CD14-positive monocyte (primary cell): ENCODE results near the gene PRKAG3. TPM values are rescaled to one million over a fixed set of nuclear protein-coding genes. Genes with fewer than 3 reads are reported as not detected.
A peak's percentile ranks its signal among the peaks of the same experiment; 100 is the strongest.

Source experiments
- DNase-seq, 3 donors: peaks; one replicate each; pipeline ENCODE4 v3.0.0-alpha.2; 2011 to 2022
- H2AFZ ChIP-seq: 2 replicates; pipeline ENCODE4 v1.6.0; 2012; ENCODE audit warnings: mild to moderate bottlenecking, low read depth, low read length, inconsistent platforms; ENCODE audit not compliant: insufficient read depth, poor library complexity, severe bottlenecking
- H3K27ac ChIP-seq, 2 donors: 1 replicate in 1 of 2; 2 replicates in 1 of 2; pipeline ENCODE4 v1.5.1; 2012 to 2013; ENCODE audit warnings: low read length in 2 of 2, control low read depth in 1 of 2, inconsistent platforms in 1 of 2, low read depth in 1 of 2, mild to moderate bottlenecking in 1 of 2
- H3K27me3 ChIP-seq, 2 donors: one replicate each; pipeline versions ENCODE4 v1.6.0 to v1.6.1; 2011 to 2013; ENCODE audit warnings: low read length in 2 of 2; ENCODE audit not compliant: control insufficient read depth in 2 of 2, insufficient read depth in 2 of 2
- H3K36me3 ChIP-seq, 2 donors: replicated peaks in 1 of 2; 1 replicate in 1 of 2; 2 replicates in 1 of 2; pipeline versions ENCODE4 v1.5.1 to v1.6.1; 2012 to 2013; ENCODE audit warnings: low read length in 2 of 2, control low read depth in 1 of 2, inconsistent platforms in 1 of 2, mild to moderate bottlenecking in 1 of 2; ENCODE audit not compliant: insufficient read depth in 2 of 2, control insufficient read depth in 1 of 2
- H3K4me1 ChIP-seq, 2 donors: 1 replicate in 1 of 2; 2 replicates in 1 of 2; pipeline versions ENCODE4 v1.5.1 to v1.6.1; 2012 to 2013; ENCODE audit warnings: low read length in 2 of 2, control low read depth in 1 of 2, inconsistent platforms in 1 of 2, mild to moderate bottlenecking in 1 of 2, moderate library complexity in 1 of 2; ENCODE audit not compliant: insufficient read depth in 2 of 2, control insufficient read depth in 1 of 2
- H3K4me2 ChIP-seq: replicated peaks from 2 replicates; pipeline ENCODE3; 2012; ENCODE audit warnings: low read length, moderate library complexity, mild to moderate bottlenecking; ENCODE audit not compliant: poor library complexity, severe bottlenecking; ENCODE audit errors: extremely low read depth
- H3K4me3 ChIP-seq, 3 experiments: fragments of 200-600 bp in 1 of 3; sonication (generic) in 1 of 3; replicated peaks in 1 of 3; 1 replicate in 2 of 3; 2 replicates in 1 of 3; pipeline ENCODE4 v1.5.1; 2011 to 2013; ENCODE audit warnings: low read length in 3 of 3, mild to moderate bottlenecking in 3 of 3, control low read depth in 2 of 3, low read depth in 2 of 3, inconsistent platforms in 1 of 3, moderate library complexity in 1 of 3
- H3K79me2 ChIP-seq: 2 replicates; pipeline ENCODE4 v1.6.0; 2012; ENCODE audit warnings: mild to moderate bottlenecking, control low read depth, inconsistent platforms, low read length, moderate library complexity; ENCODE audit not compliant: insufficient read depth
- H3K9ac ChIP-seq: 2 replicates; pipeline ENCODE4 v1.6.0; 2017; ENCODE audit warnings: low read length, mild to moderate bottlenecking; ENCODE audit not compliant: insufficient read depth, poor library complexity, severe bottlenecking
- H3K9me3 ChIP-seq, 2 donors: replicated peaks in 1 of 2; 1 replicate in 1 of 2; 2 replicates in 1 of 2; pipeline versions ENCODE4 v1.5.1 to v1.6.1; 2012 to 2013; ENCODE audit warnings: low read length in 2 of 2, control low read depth in 1 of 2; ENCODE audit not compliant: control insufficient read depth in 1 of 2, insufficient read depth in 1 of 2
- H4K20me1 ChIP-seq: 2 replicates; pipeline ENCODE4 v1.6.0; 2012; ENCODE audit warnings: mild to moderate bottlenecking, low read length, control low read depth, moderate library complexity; ENCODE audit not compliant: insufficient read depth
- H3K27ac Mint-ChIP-seq, 7 donors: one replicate each; pipeline ENCODE4 v1.8.0; 2020; ENCODE audit warnings: mild to moderate bottlenecking in 7 of 7, mixed read lengths in 7 of 7, moderate library complexity in 6 of 7, inconsistent platforms in 2 of 7
- H3K27me3 Mint-ChIP-seq, 3 donors: one replicate each; pipeline ENCODE4 v1.8.0; 2021 to 2022; ENCODE audit warnings: low read depth in 3 of 3, mild to moderate bottlenecking in 3 of 3, mixed read lengths in 3 of 3, moderate library complexity in 3 of 3, inconsistent platforms in 1 of 3
- H3K36me3 Mint-ChIP-seq, 2 donors: one replicate each; pipeline ENCODE4 v1.8.0; 2020; ENCODE audit warnings: mixed read lengths in 2 of 2, inconsistent platforms in 1 of 2, mild to moderate bottlenecking in 1 of 2
- H3K4me1 Mint-ChIP-seq: one replicate; pipeline ENCODE4 v1.8.0; 2020; ENCODE audit warnings: mild to moderate bottlenecking, mixed read lengths
- H3K4me3 Mint-ChIP-seq, 2 donors: one replicate each; pipeline ENCODE4 v1.8.0; 2020; ENCODE audit warnings: mild to moderate bottlenecking in 2 of 2, mixed read lengths in 2 of 2, moderate library complexity in 1 of 2
- H3K9me3 Mint-ChIP-seq, 7 donors: one replicate each; pipeline ENCODE4 v1.8.0; 2020 to 2022; ENCODE audit warnings: mixed read lengths in 7 of 7, mild to moderate bottlenecking in 6 of 7, moderate library complexity in 6 of 7, inconsistent platforms in 2 of 7
- CTCF ChIP-seq: fragments of 200-600 bp; IDR thresholded peaks from one replicate; pipeline ENCODE4 v1.8.0; 2022; ENCODE audit warnings: antibody characterized with exemption, mild to moderate bottlenecking
- WGBS: methylation state at CpG from one replicate; pipeline ENCODE4 v1.1.5; 2013; ENCODE audit warnings: missing lambda C conversion rate; ENCODE audit not compliant: insufficient coverage; 5-methylcytosine and 5-hydroxymethylcytosine counted together
- intact Hi-C, 2 donors: fragments of 100-400 bp; cut with micrococcal nuclease; formaldehyde crosslinking; loops; one replicate each; pipeline versions ENCODE4 v1.15.0 to v1.15.1; 2023
- polyA plus RNA-seq, 3 donors: library from polyadenylated mRNA; depleted of rRNA in 1 of 3; unstranded in 2 of 3; stranded (reverse) in 1 of 3; fragments of 300-500 nt in 2 of 3; fragments of >200 nt in 1 of 3; fragmentation: Illumina TruSeq in 2 of 3; gene quantifications; 1 replicate in 2 of 3; 2 replicates in 1 of 3; pipeline ENCODE4 v1.2.3, GENCODE V29; 2012 to 2021

The PRKAG3 gene
- polyA plus RNA-seq, 3 donors: not detected

GRCh38 chr2:218856896-218857243 lies 25.3 kb upstream of the PRKAG3 start:
- DNase-seq: no peak
- Histone ChIP-seq H3K27ac (no peak overlapping the region), H3K4me3 (no peak overlapping the region), H4K20me1 (no peaks in the 10 kb centered on the region), H3K9me3 (peaks cover 0 to 31% of the 10 kb centered on the region in 2 donors), H3K4me2 (no peak overlapping the region), H3K36me3 (no peaks in the 10 kb centered on the region), H3K4me1 (peaks cover 19 to 35% of the 10 kb centered on the region in 2 donors), H3K79me2 (no peaks in the 10 kb centered on the region), H3K9ac (no peak overlapping the region), H2AFZ (no peak overlapping the region), H3K27me3 (peaks cover 68 to 83% of the 10 kb centered on the region in 2 donors)
- WGBS: no CpG with 5 or more reads among the region's 1 CpG
- no peak for TF ChIP-seq CTCF
- Mint-ChIP-seq H3K36me3 (peaks cover 4 to 5% of the 10 kb centered on the region in 2 donors), H3K27ac (no peak overlapping the region), H3K9me3 (peaks cover 0 to 54% (median 11%) of the 10 kb centered on the region in 7 donors), H3K4me3 (peak overlapping the region in 1 of 2 donors; percentile 71), H3K27me3 (peaks cover 78 to 93% (median 87%) of the 10 kb centered on the region in 3 donors), H3K4me1 (peaks cover 36% of the 10 kb centered on the region)
- intact Hi-C loops: loop anchor here in 1 of 2 donors (2.0 kb wide), 1 partner anchor 36 kb away; no protein-coding TSS in a partner anchor

GRCh38 chr2:218856167-218856895 lies 24.7 kb upstream of the PRKAG3 start:
- DNase-seq: no peak
- H3K9ac ChIP-seq: no peak overlapping the region
- Mint-ChIP-seq H3K4me1 (peaks cover 36% of the 10 kb centered on the region), H3K27ac (no peak overlapping the region), H3K9me3 (peaks cover 0 to 49% (median 11%) of the 10 kb centered on the region in 7 donors), H3K36me3 (peaks cover 4% of the 10 kb centered on the region in 2 donors), H3K4me3 (peak overlapping the region in 1 of 2 donors; percentile 71), H3K27me3 (peaks cover 74 to 89% (median 86%) of the 10 kb centered on the region in 3 donors)
- H3K4me2 ChIP-seq: no peak overlapping the region
- no peak overlapping the region for H3K4me3 ChIP-seq
- H3K36me3 ChIP-seq: no peaks in the 10 kb centered on the region
- H3K9me3 ChIP-seq: peaks cover 0 to 26% of the 10 kb centered on the region in 2 donors
- intact Hi-C loops: loop anchor here in 1 of 2 donors (2.0 kb wide), 1 partner anchor 36 kb away; no protein-coding TSS in a partner anchor
- no peak for TF ChIP-seq CTCF
- WGBS: 18% methylated on average over 1 of the region's 12 CpGs
- no peak overlapping the region for H3K27ac ChIP-seq
- H3K79me2 ChIP-seq: no peaks in the 10 kb centered on the region
- H2AFZ ChIP-seq: no peak overlapping the region
- peaks cover 19 to 35% of the 10 kb centered on the region in 2 donors for H3K4me1 ChIP-seq
- H3K27me3 ChIP-seq: peaks cover 63 to 77% of the 10 kb centered on the region in 2 donors
- H4K20me1 ChIP-seq: no peaks in the 10 kb centered on the region
